ENCODE data around the gene NR2F1.
"Not testable (repeated sequence)": the region's sequence is repeated elsewhere in the genome, so short reads cannot be mapped to it uniquely, and the experiment has no call there.

The NR2F1 gene

GRCh38 chr5:93582677-93583438 lies at the start of gene NR2F1:
Gene NR2F1 (plus strand): TSS chr5:93583222. CDS start chr5:93585024, 1,802 bp downstream.
- no peak for DNase-seq (ENCODE audit: low read depth)

GRCh38 chr5:93545872-93546271 lies 37.1 kb upstream of the NR2F1 start:
- DNase-seq (ENCODE audit: low read depth), result no peak

- not testable (repeated sequence) for DNase-seq (ENCODE audit: low read depth)
These were observed 33.4 kb upstream of the NR2F1 start for GRCh38 chr5:93549594-93549993.

GRCh38 chr5:93557021-93557604 lies 25.9 kb upstream of the NR2F1 start:
- no peak for DNase-seq (ENCODE audit: low read depth)

- no peak for DNase-seq (ENCODE audit: low read depth)
These were observed 16.9 kb upstream of the NR2F1 start for GRCh38 chr5:93566091-93566490.

GRCh38 chr5:93567424-93567823 lies 15.6 kb upstream of the NR2F1 start:
- no peak for DNase-seq (ENCODE audit: low read depth)

- DNase-seq (ENCODE audit: low read depth), result no peak
These were observed 13.5 kb upstream of the NR2F1 start for GRCh38 chr5:93569300-93570160.

GRCh38 chr5:93570294-93571113 lies 12.5 kb upstream of the NR2F1 start:
- no peak for DNase-seq (ENCODE audit: low read depth)

- DNase-seq (ENCODE audit: low read depth), result no peak
These were observed 11.7 kb upstream of the NR2F1 start for GRCh38 chr5:93571114-93571949.

- no peak for DNase-seq (ENCODE audit: low read depth)
These were observed 10.9 kb upstream of the NR2F1 start for GRCh38 chr5:93572101-93572607.

- no peak for DNase-seq (ENCODE audit: low read depth)
These were observed 10.2 kb upstream of the NR2F1 start for GRCh38 chr5:93572608-93573353.

GRCh38 chr5:93573354-93574351 lies 9.4 kb upstream of the NR2F1 start:
- DNase-seq (ENCODE audit: low read depth), result no peak

- no peak for DNase-seq (ENCODE audit: low read depth)
These were observed 8.3 kb upstream of the NR2F1 start for GRCh38 chr5:93574491-93575305.

- no peak for DNase-seq (ENCODE audit: low read depth)
These were observed 7.3 kb upstream of the NR2F1 start for GRCh38 chr5:93575461-93576414.

GRCh38 chr5:93576994-93577853 lies 5.8 kb upstream of the NR2F1 start:
- no peak for DNase-seq (ENCODE audit: low read depth)
